GM19240 (cell line): ENCODE data around the gene TEX38.
"Not testable (repeated sequence)": the region's sequence is repeated elsewhere in the genome, so short reads cannot be mapped to it uniquely, and the experiment has no call there.

Source experiments
- DNase-seq: peaks from one replicate; pipeline ENCODE4 v3.0.0; 2011; ENCODE audit warnings: low spot score; ENCODE audit not compliant: insufficient read length

TEX38 gene

DNA sequence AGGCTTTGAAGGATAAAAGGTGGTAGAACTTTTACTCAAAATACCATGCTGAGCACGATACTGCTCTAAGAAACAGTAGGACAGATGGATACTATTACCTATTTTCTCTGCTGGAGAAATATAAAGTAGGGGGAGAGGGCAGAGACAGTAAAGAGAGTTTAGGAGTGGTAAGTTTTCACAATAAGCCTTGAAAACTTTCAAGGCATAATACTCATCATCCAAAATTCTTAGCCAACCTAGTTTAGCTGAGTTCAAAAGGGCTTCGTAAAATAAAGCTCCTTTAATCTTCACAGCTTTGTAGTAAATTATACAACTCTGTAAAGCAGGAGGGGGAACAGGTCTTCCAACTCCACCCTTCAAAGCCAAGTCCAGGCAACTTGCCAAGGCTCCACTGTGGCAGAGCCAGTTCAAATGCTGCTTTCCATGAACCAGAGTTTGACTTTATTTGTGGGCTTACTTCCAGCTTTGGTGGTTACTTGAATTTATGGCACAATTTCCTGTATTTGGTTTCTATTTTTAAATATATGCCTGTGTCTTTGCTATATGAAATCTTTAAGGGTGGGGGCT is 15.5 kb downstream of the TEX38 start:
- no peak for DNase-seq

- no peak for DNase-seq
Measured at GRCh38 chr1:46687921-46688509, 16.4 kb downstream of the TEX38 start.

DNA sequence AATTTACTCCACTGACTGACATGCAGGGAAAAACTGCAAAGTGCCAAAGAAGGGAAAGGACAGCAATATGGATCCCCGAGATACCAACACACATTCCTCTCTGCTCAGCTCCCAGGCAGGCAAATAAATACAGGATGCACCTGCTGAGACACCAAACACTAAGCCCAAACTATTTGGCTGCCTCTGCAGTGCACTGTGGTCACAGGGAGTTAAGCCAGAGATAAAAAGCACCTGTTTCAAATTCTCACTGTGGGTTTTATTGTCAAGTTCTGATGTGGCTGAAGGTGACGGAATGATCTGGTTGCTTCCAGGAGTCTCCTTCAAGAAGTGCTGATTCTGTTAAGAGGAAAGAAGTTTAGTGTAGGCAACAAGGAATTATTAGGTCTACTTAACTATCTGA is 17.7 kb downstream of the TEX38 start:
- no peak for DNase-seq

DNA sequence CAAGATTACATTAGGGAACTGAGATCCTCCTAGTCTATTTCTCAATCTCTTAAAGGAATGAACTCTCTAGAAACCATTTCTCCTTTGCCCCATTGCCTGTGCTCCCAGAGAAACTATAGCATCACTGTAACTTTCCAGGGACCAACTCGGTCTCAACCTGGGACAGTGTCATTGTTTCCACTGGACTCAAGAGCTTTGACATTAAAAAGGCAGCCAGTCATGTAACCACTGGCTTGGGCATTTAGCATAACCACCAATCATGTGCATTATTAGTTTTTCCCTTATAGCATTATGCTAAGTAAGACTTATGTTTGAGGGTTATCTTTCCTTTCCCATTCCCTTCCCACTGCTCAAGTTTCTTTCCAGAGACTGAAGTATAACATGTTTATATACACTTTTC is 18.2 kb downstream of the TEX38 start:
- no peak for DNase-seq

GRCh38 chr1:46690931-46691421 is 19.3 kb downstream of the TEX38 start:
- no peak for DNase-seq

GRCh38 chr1:46691997-46692790 is 20.5 kb downstream of the TEX38 start:
- no peak for DNase-seq

DNA sequence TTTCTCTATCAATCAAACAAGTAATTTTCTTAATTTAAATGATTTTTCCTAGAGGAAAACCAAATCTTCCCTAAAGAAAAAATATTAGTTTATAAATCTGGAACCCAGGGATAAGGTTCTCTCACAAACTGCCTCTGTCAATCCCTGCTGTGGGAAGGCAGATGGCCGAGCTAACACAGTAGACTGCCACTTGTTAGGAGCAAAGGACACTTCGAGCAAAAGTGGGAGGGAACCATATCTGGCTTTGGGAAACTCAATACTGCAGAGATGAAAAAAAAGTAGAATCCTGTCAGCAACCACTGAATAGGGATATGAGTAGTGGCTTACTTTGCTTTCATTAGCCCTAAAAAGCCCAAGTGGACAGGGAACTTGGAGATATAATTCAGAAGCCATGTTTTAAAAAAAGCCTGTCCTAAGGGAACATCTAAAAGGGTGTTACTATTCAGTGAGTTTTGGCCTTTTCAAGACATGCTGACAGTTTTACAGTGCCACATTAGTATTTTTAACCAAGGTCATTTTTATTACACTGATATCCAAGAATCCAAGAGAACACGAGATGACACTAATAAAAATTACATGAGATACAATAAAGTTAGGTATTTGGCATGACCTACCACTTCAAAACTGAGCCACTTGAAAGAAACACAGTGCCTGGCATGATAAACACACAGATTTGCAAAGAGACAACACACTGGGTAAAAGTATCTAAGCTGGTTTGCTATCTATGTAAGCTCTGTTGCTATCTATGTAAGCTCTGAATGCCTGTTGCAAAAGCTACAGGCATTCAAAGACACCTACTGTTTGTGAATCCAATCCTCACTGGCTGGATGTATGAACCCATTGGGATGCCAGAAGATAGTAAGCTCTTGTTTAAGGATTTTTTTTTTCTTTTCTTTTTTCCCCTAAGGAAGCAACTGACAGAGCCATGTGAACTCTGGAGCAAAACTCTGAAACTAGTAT is 21.4 kb downstream of the TEX38 start:
- DNase-seq: no peak

DNA sequence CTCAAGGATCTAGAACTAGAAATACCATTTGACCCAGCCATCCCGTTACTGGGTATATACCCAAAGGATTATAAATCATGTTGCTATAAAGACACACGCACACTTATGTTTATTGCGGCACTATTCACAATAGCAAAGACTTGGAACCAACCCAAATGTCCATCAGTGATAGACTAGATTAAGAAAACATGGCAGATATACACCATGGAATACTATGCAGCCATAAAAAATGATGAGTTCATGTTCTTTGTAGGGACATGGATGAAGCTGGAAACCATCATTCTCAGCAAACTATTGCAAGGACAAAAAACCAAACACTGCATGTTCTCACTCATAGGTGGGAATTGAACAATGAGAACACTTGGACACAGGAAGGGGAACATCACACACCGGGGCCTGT is 23.0 kb downstream of the TEX38 start:
- not testable (repeated sequence) for DNase-seq

DNA sequence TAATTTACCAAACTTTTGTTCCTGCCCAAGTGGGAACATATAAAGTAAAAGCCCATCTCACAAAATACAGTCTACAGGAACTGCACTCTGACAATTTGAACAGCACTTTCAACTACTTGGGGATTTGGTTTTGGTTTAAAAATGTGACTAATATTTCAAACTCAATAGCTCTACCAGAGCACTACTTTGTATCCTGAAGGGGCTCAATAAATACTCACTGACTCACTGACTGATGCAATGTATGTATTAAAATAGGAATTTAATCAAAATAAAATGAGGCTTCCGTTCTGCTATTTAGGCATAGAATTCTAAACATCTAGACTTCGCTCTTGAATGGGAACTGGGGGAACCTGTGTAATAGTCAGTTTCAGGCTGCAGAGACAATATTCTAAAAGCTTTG is 25.4 kb downstream of the TEX38 start:
- DNase-seq: no peak

DNA sequence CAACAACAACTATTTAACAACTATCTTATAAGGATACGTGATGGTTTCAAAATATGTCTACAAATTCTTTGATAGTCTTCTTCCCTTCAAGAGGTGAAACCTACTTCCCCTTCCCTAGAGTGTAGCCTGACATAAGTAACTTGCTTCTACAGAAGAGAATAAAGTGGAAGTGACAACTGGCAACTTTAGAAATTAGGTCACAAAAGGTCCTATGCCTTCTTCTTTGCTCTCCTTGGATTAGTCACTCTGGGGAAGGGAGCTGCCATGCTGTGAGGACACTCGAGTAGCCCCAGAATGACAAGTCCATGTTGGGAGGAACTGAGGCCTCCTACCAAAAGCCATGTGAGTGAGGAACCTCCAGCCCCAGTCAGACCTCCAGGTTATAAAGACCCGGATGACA is 28.0 kb downstream of the TEX38 start:
- DNase-seq: no peak

DNA sequence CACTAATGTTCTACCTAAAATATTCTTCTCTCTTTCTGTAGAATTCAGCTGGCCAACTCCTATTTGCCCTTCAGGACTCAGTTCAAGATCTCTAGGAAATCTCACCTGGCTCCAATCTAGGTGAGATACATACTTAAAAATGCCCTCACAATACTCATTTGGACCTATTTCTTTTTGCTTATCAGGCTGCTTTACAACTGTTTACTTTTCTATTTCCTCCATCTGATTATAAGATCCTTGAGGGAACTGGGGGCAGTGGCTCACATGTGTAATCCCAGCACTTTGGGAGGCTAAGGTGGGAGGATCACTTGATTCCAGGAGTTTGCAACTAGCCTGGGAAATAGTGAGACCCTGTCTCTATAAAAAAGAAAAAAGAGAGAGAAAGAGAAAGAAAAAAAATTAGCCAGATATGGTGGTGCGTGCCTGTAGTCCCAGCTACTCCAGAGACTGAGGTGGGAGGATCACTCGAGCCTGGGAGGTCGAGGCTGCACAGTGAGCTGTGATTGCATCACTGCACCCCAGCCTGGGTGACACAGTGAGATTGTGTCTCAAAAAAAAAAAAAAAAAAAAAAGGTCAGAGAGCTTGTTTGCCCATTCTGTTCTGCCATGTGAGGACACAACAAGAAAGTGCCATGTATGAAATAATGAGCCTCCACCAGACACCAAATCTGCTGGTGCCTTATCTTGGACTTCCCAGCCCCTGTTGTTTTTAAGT is 32.4 kb downstream of the TEX38 start:
- DNase-seq: no peak

GRCh38 chr1:46705408-46705807 is 33.8 kb downstream of the TEX38 start:
- no peak for DNase-seq

DNA sequence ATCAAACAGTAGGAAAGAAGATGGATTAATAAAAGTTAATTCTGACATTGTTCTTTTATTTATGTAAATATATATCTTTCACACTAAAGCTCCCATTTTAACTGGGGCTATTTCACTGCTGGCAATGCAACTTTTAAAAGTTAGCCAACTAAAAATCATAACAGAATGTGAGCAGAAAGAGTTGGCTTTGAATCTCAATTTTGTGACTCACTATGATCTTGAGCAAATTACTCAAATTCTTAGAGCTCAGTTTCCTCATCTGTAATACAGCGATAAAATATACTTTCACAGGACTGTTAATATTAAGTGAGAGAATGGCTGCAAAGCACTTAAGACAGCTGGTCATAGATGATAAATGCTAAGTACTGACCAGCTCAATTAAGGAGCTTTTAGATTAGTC is 36.5 kb downstream of the TEX38 start:
- no peak for DNase-seq

DNA sequence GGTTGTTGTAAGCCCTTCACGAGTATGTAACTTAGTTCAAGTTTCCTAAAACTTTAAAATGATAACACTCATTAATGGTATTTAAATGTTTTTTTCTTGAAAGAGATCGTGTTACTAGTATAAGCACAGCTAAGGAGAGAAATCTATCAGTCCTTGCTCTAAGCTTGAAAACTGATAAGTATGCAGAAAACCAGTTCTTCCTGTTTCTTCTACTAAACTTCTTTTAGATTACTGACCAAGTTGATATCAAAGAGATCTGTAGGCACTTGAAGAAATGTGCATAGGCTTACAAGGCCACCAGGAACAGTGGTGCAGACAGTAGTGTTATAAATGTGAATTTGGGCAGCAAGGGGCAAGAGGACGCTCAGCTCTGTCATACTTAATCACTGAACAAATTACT is 43.3 kb downstream of the TEX38 start:
- DNase-seq: no peak

DNA sequence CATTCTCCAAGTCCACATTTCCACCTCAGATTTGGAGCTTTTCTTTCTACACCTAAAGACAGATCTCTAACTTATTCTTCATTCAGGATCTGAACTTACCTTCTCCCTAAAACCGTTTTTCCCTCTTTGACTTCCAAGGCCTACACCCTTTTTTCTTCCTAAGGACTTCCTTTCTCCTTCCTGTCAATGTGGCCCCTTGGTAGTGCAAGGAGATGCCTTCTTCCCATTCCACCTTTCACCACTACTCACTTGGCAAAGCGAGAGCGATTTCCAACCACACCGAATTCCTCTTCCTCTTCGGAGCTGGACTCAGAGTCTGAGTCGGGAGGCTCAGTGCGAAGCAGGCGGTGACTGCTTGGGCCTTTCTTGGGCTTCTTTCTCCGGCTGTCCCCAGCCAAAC is 46.0 kb downstream of the TEX38 start:
- no peak for DNase-seq

DNA sequence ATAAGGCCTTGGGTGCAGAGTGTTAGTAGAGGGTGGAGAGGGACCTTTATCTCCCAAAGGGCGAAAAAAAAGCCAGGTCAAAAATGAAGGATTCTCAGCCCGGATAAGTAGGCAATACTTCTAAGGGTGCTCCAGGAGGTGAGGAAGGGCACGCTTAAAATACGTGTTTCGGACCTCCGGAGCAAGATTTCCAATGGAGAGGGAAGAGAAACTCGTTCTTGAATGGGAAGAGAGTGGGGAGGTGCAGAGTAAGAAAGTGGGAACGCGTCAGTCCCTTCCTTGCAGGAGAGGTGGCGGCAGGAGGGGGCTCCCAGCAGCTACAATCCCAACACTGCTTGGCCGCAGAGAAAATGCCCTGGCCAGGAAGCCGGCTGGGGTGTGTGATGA is 46.7 kb downstream of the TEX38 start:
- no peak for DNase-seq

- peak; percentile 76 for DNase-seq
Measured at GRCh38 chr1:46718727-46719622, 47.3 kb downstream of the TEX38 start, which contains the start of gene EFCAB14. Gene EFCAB14 (minus strand): TSS chr1:46719114. CDS start chr1:46718087, 1,027 bp downstream.

- no peak for DNase-seq
Measured at GRCh38 chr1:46719689-46720088, 48.0 kb downstream of the TEX38 start.

GRCh38 chr1:46720319-46720718 is 48.7 kb downstream of the TEX38 start:
- DNase-seq: not testable (repeated sequence)

DNA sequence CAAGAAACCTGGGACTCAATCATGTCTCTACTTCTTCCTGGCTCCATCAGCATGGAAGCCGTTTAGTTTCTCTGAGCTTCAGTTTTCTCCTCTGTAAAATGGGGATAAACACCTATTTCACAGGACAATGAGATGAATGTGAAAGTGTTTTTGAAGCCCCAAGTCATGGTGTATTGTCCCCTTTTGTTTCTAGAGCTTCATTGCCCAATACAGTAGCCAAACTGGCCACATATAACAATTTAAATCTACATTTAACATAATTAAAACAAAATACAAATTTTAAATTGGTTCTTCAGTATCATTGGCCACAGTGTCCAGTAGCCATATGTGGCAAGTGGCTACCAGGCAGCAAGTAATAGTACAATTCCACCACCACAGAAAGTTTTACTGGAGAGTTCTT is 49.5 kb downstream of the TEX38 start:
- no peak for DNase-seq
